ENCODE measurements around the gene AURKB. TPM values are rescaled to one million over a fixed set of nuclear protein-coding genes. Genes with fewer than 3 reads are reported as not detected.

Gene AURKB
- total and polyA plus RNA-seq, 10 of the 15 experiments (the other 5 are each of a cell fraction or from before 2014, with no cell fraction given) = 52.7 to 209 (median 128) TPM

MicroRNA genes within 50 kb of the gene (microRNA counts, 767-probe panel; counts per million panel counts)
- microRNA hsa-miR-4521 = 784 counts per million, percentile 18 among the panel's probes with 10 or more counts

Small RNA genes within 50 kb of the gene (microRNA-seq; reads per million reads assigned to microRNA genes)
- gene MIR4521 = 163 reads per million, percentile 79 among the genes with 10 or more reads in this experiment

Other genes starting within 250 kb of the AURKB start
Only the 7 nearest of the 18 such genes appear.
- gene PER1, start 58.2 kb downstream of the AURKB start, total RNA-seq (2014; rRNA removed) = 4.9 and 5.5 TPM in 2 replicates
- gene PER1, start 58.2 kb downstream of the AURKB start, total RNA-seq (2014; rRNA removed; fragmentation: Illumina TruSeq; extraction: Trizol) = 1.9 and 2.2 TPM in 2 replicates
- 19.9 and 25.1 TPM in 2 replicates for gene PER1, start 58.2 kb downstream of the AURKB start, total RNA-seq (2021)
- gene PER1, start 58.2 kb downstream of the AURKB start, polyA plus RNA-seq (2011; rRNA removed) = 3.6 and 8.6 TPM in 2 replicates
- gene PER1, start 58.2 kb downstream of the AURKB start, polyA plus RNA-seq (2014; fragmentation: Illumina TruSeq; extraction: Trizol) = 0.81 and 4.1 TPM in 2 replicates
- gene PER1, start 58.2 kb downstream of the AURKB start, polyA plus RNA-seq (2014; fragmentation: Nextera tagmentation; extraction: Ambion mirVana) = under 1 TPM; 0.02 to 0.26 TPM
- gene PER1, start 58.2 kb downstream of the AURKB start, polyA plus RNA-seq (2014; rRNA removed) = 8.6 and 12.4 TPM in 2 replicates
- gene PER1, start 58.2 kb downstream of the AURKB start, polyA plus RNA-seq (2016; fragmentation: Nextera tagmentation; extraction: Ambion mirVana) = 1 to 10 TPM; 5.3 to 6.7 TPM
- gene VAMP2, start 47.6 kb downstream of the AURKB start, total RNA-seq (2014; rRNA removed) = 3.8 and 4.7 TPM in 2 replicates
- 6.1 and 6.4 TPM in 2 replicates for gene VAMP2, start 47.6 kb downstream of the AURKB start, total RNA-seq (2014; rRNA removed; fragmentation: Illumina TruSeq; extraction: Trizol)
- gene VAMP2, start 47.6 kb downstream of the AURKB start, total RNA-seq (2021) = 25.1 and 27.8 TPM in 2 replicates
- 18.8 and 24.9 TPM in 2 replicates for gene VAMP2, start 47.6 kb downstream of the AURKB start, polyA plus RNA-seq (2011; rRNA removed)
- 35.2 and 40.8 TPM in 2 replicates for gene VAMP2, start 47.6 kb downstream of the AURKB start, polyA plus RNA-seq (2014; fragmentation: Illumina TruSeq; extraction: Trizol)
- gene VAMP2, start 47.6 kb downstream of the AURKB start, polyA plus RNA-seq (2014; fragmentation: Nextera tagmentation; extraction: Ambion mirVana) = 1 to 10 TPM; 3.0 to 6.3 TPM
- gene VAMP2, start 47.6 kb downstream of the AURKB start, polyA plus RNA-seq (2014; rRNA removed) = 25.0 and 25.3 TPM in 2 replicates
- gene VAMP2, start 47.6 kb downstream of the AURKB start, polyA plus RNA-seq (2016; fragmentation: Nextera tagmentation; extraction: Ambion mirVana) = 10 to 100 TPM; 25.0 to 28.0 TPM
- gene TMEM107, start 34.2 kb downstream of the AURKB start, total RNA-seq (2014; rRNA removed) = 38.7 and 47.6 TPM in 2 replicates
- gene TMEM107, start 34.2 kb downstream of the AURKB start, total RNA-seq (2014; rRNA removed; fragmentation: Illumina TruSeq; extraction: Trizol) = 23.7 and 24.9 TPM in 2 replicates
- gene TMEM107, start 34.2 kb downstream of the AURKB start, total RNA-seq (2021) = 18.6 and 20.0 TPM in 2 replicates
- 32.9 and 33.7 TPM in 2 replicates for gene TMEM107, start 34.2 kb downstream of the AURKB start, polyA plus RNA-seq (2011; rRNA removed)
- gene TMEM107, start 34.2 kb downstream of the AURKB start, polyA plus RNA-seq (2014; fragmentation: Illumina TruSeq; extraction: Trizol) = 7.5 and 7.9 TPM in 2 replicates
- 10 to 100 TPM; 20.8 to 27.0 TPM for gene TMEM107, start 34.2 kb downstream of the AURKB start, polyA plus RNA-seq (2014; fragmentation: Nextera tagmentation; extraction: Ambion mirVana)
- gene TMEM107, start 34.2 kb downstream of the AURKB start, polyA plus RNA-seq (2014; rRNA removed) = 13.0 and 15.7 TPM in 2 replicates
- 10 to 100 TPM; 22.5 to 23.3 TPM for gene TMEM107, start 34.2 kb downstream of the AURKB start, polyA plus RNA-seq (2016; fragmentation: Nextera tagmentation; extraction: Ambion mirVana)
- gene BORCS6, start 20.4 kb downstream of the AURKB start, total RNA-seq (2014; rRNA removed) = 11.1 and 14.1 TPM in 2 replicates
- 3.4 and 4.0 TPM in 2 replicates for gene BORCS6, start 20.4 kb downstream of the AURKB start, total RNA-seq (2014; rRNA removed; fragmentation: Illumina TruSeq; extraction: Trizol)
- 10.8 and 11.5 TPM in 2 replicates for gene BORCS6, start 20.4 kb downstream of the AURKB start, total RNA-seq (2021)
- 2.7 and 4.9 TPM in 2 replicates for gene BORCS6, start 20.4 kb downstream of the AURKB start, polyA plus RNA-seq (2011; rRNA removed)
- 0.81 and 3.2 TPM in 2 replicates for gene BORCS6, start 20.4 kb downstream of the AURKB start, polyA plus RNA-seq (2014; fragmentation: Illumina TruSeq; extraction: Trizol)
- gene BORCS6, start 20.4 kb downstream of the AURKB start, polyA plus RNA-seq (2014; fragmentation: Nextera tagmentation; extraction: Ambion mirVana) = under 1 TPM; 0.37 to 0.64 TPM
- 8.6 and 9.1 TPM in 2 replicates for gene BORCS6, start 20.4 kb downstream of the AURKB start, polyA plus RNA-seq (2014; rRNA removed)
- 10 to 100 TPM; 10.5 to 11.7 TPM for gene BORCS6, start 20.4 kb downstream of the AURKB start, polyA plus RNA-seq (2016; fragmentation: Nextera tagmentation; extraction: Ambion mirVana)
- 13.9 and 14.6 TPM in 2 replicates for gene CTC1, start 37.5 kb upstream of the AURKB start, total RNA-seq (2014; rRNA removed)
- 9.9 and 12.3 TPM in 2 replicates for gene CTC1, start 37.5 kb upstream of the AURKB start, total RNA-seq (2014; rRNA removed; fragmentation: Illumina TruSeq; extraction: Trizol)
- 40.7 and 45.7 TPM in 2 replicates for gene CTC1, start 37.5 kb upstream of the AURKB start, total RNA-seq (2021)
- 16.9 and 26.5 TPM in 2 replicates for gene CTC1, start 37.5 kb upstream of the AURKB start, polyA plus RNA-seq (2011; rRNA removed)
- 25.5 and 26.4 TPM in 2 replicates for gene CTC1, start 37.5 kb upstream of the AURKB start, polyA plus RNA-seq (2014; fragmentation: Illumina TruSeq; extraction: Trizol)
- gene CTC1, start 37.5 kb upstream of the AURKB start, polyA plus RNA-seq (2014; fragmentation: Nextera tagmentation; extraction: Ambion mirVana) = 1 to 10 TPM; 6.6 to 7.0 TPM
- 23.5 and 30.2 TPM in 2 replicates for gene CTC1, start 37.5 kb upstream of the AURKB start, polyA plus RNA-seq (2014; rRNA removed)
- 10 to 100 TPM; 27.5 to 28.5 TPM for gene CTC1, start 37.5 kb upstream of the AURKB start, polyA plus RNA-seq (2016; fragmentation: Nextera tagmentation; extraction: Ambion mirVana)
- gene PFAS, start 38.7 kb upstream of the AURKB start, total RNA-seq (2014; rRNA removed) = 65.5 and 73.4 TPM in 2 replicates
- gene PFAS, start 38.7 kb upstream of the AURKB start, total RNA-seq (2014; rRNA removed; fragmentation: Illumina TruSeq; extraction: Trizol) = 25.8 and 30.3 TPM in 2 replicates
- 113 and 122 TPM in 2 replicates for gene PFAS, start 38.7 kb upstream of the AURKB start, total RNA-seq (2021)
- 18.8 and 42.4 TPM in 2 replicates for gene PFAS, start 38.7 kb upstream of the AURKB start, polyA plus RNA-seq (2011; rRNA removed)
- gene PFAS, start 38.7 kb upstream of the AURKB start, polyA plus RNA-seq (2014; fragmentation: Illumina TruSeq; extraction: Trizol) = 31.3 and 36.4 TPM in 2 replicates
- 10 to 100 TPM; 13.9 to 16.1 TPM for gene PFAS, start 38.7 kb upstream of the AURKB start, polyA plus RNA-seq (2014; fragmentation: Nextera tagmentation; extraction: Ambion mirVana)
- 51.9 and 63.8 TPM in 2 replicates for gene PFAS, start 38.7 kb upstream of the AURKB start, polyA plus RNA-seq (2014; rRNA removed)
- 10 to 100 TPM; 72.1 to 77.0 TPM for gene PFAS, start 38.7 kb upstream of the AURKB start, polyA plus RNA-seq (2016; fragmentation: Nextera tagmentation; extraction: Ambion mirVana)
- 48.8 and 52.3 TPM in 2 replicates for gene RANGRF, start 78.1 kb upstream of the AURKB start, total RNA-seq (2014; rRNA removed)
- 26.9 and 30.1 TPM in 2 replicates for gene RANGRF, start 78.1 kb upstream of the AURKB start, total RNA-seq (2014; rRNA removed; fragmentation: Illumina TruSeq; extraction: Trizol)
- gene RANGRF, start 78.1 kb upstream of the AURKB start, total RNA-seq (2021) = 41.9 and 48.9 TPM in 2 replicates
- gene RANGRF, start 78.1 kb upstream of the AURKB start, polyA plus RNA-seq (2011; rRNA removed) = 37.0 and 63.3 TPM in 2 replicates
- 31.3 and 47.5 TPM in 2 replicates for gene RANGRF, start 78.1 kb upstream of the AURKB start, polyA plus RNA-seq (2014; fragmentation: Illumina TruSeq; extraction: Trizol)
- gene RANGRF, start 78.1 kb upstream of the AURKB start, polyA plus RNA-seq (2014; fragmentation: Nextera tagmentation; extraction: Ambion mirVana) = 100 to 1,000 TPM; 123 to 181 TPM
- gene RANGRF, start 78.1 kb upstream of the AURKB start, polyA plus RNA-seq (2014; rRNA removed) = 59.5 and 67.1 TPM in 2 replicates
- gene RANGRF, start 78.1 kb upstream of the AURKB start, polyA plus RNA-seq (2016; fragmentation: Nextera tagmentation; extraction: Ambion mirVana) = 10 to 100 TPM; 87.2 to 91.4 TPM

All from GM12878 (cell line).